Measurements from ENCODE around the gene LIN7A. TPM values are rescaled to one million over a fixed set of nuclear protein-coding genes. Genes with fewer than 3 reads are reported as not detected.

The LIN7A gene
- total and polyA plus RNA-seq, 8 donors, result 0.12 to 1.5 (median 0.64) TPM

DNA sequence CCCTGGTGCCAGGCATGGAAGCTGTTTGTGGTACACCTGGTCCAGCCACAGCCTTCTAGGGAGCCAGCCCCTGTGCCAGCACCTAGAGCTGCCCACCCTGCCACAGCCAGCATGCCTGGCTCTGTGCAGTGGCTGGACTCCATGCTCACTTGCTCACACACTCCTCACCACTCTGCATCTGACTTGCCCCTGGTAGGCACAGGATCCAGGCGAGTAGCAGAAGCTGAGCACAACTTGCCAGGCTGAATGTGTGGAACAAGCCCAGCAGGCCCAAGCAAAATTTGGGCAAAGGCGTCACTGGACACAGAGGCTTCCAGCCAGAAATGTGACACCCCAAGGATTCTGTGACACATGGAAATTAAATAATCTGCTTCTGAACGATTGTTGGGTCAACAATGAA, 114.3 kb downstream of the LIN7A start:
- Histone ChIP-seq H3K4me1 (no peaks in the 10 kb centered on the region), H3K27me3 (no peaks in the 10 kb centered on the region), H3K27ac (no peak overlapping the region), H3K36me3 (no peaks in the 10 kb centered on the region), H3K9me3 (no peaks in the 10 kb centered on the region), H3K4me3 (no peak overlapping the region)
- WGBS, 2 donors, result 43 to 49% methylated on average over 3 of the region's 3 CpGs
- TF ChIP-seq, protein P1, sequence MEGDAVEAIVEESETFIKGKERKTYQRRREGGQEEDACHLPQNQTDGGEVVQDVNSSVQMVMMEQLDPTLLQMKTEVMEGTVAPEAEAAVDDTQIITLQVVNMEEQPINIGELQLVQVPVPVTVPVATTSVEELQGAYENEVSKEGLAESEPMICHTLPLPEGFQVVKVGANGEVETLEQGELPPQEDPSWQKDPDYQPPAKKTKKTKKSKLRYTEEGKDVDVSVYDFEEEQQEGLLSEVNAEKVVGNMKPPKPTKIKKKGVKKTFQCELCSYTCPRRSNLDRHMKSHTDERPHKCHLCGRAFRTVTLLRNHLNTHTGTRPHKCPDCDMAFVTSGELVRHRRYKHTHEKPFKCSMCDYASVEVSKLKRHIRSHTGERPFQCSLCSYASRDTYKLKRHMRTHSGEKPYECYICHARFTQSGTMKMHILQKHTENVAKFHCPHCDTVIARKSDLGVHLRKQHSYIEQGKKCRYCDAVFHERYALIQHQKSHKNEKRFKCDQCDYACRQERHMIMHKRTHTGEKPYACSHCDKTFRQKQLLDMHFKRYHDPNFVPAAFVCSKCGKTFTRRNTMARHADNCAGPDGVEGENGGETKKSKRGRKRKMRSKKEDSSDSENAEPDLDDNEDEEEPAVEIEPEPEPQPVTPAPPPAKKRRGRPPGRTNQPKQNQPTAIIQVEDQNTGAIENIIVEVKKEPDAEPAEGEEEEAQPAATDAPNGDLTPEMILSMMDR (IDR thresholded peaks at IDR 0.05), result no peak
- FAIRE-seq, result no peak
- intact Hi-C loops (cut with DNase I), result no loop called here
- no peak for ATAC-seq
- DNase-seq, result peak in 2 of 6 donors; percentile 4 to 37

DNA sequence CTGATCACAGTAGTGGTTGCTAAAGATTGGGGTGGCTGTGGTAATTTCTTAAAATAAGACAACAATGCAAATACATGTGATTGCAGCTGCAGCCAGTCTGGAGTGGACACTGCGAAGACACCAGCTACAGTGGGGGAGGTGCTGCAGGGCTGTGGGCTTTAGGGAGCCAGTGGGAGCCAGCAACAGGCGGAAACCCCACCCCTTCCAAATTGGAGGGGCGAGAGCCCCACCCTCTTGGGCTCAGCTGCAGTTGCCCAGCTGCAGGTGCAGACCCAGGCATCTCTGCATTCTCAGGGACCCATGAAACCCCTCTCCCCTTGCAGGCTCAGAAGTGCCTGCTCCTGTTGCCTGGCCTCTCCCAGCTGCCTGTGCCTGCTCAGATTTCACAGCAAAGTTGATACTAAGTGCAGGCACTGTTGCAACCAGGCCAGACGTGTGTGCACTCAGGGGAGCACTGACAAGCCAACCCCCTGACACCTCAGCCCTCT, 116.2 kb downstream of the LIN7A start:
- 59 to 64% methylated on average over 4 of the region's 4 CpGs for WGBS, 2 donors
- H3K27ac ChIP-seq, result no peak overlapping the region
- DNase-seq (peak in 1 of 6 donors; percentile 7), FAIRE-seq (no peak), ATAC-seq (no peak)
- TF ChIP-seq, protein P1 (IDR thresholded peaks at IDR 0.05), result no peak
- intact Hi-C loops (cut with DNase I), result no loop called here
- no peak overlapping the region for H3K4me3 ChIP-seq
- H3K9me3 ChIP-seq, result no peaks in the 10 kb centered on the region
- no peaks in the 10 kb centered on the region for H3K4me1 ChIP-seq
- H3K27me3 ChIP-seq, result no peaks in the 10 kb centered on the region
- H3K36me3 ChIP-seq, result no peaks in the 10 kb centered on the region

DNA sequence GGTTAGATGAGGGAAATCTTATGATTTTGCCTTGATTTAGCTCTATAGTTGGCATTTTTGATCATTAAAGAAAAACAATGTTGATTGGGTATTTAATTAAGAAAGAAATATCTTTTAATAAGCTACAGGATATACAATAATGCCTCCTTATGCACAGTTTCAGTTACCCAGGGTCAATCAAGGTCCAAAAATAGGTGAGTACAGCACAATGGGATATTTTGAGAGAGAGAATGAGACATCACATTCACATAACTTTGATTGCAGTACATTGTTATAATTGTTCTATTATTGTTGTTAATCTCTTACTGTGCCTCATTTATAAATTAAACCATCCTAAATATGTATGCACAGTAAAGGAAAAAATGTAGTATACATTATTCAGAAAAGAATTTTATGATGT, 118.9 kb downstream of the LIN7A start:
- no peaks in the 10 kb centered on the region for H3K4me1 ChIP-seq
- H3K4me3 ChIP-seq, result no peak overlapping the region
- FAIRE-seq (no peak), DNase-seq (no peak), ATAC-seq (no peak)
- H3K27me3 ChIP-seq, result no peaks in the 10 kb centered on the region
- intact Hi-C loops (cut with DNase I), result no loop called here
- H3K36me3 ChIP-seq, result no peaks in the 10 kb centered on the region
- no peak overlapping the region for H3K27ac ChIP-seq
- TF ChIP-seq, protein P1 (IDR thresholded peaks at IDR 0.05), result no peak
- no peaks in the 10 kb centered on the region for H3K9me3 ChIP-seq

DNA sequence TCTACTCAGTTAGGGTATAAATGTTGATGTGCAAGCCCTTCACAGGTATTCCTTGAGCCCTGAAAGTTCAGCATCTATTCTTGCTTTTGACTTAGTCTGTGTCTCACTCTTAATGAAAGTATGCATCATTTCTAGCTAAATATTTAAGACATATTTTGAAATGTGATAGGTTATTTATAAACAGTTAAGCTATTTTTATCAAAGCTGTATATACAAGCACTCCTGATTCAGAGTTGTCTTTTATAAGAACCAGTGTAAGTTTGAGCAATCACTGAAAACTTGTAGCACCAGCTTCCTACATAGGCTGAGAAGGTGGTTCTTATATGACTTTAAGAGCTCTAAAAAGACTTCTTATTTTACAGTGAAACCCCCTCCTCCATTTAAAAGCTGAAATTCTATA, 122.4 kb downstream of the LIN7A start:
- Histone ChIP-seq H3K4me3 (no peak overlapping the region), H3K9me3 (no peaks in the 10 kb centered on the region), H3K27ac (no peak overlapping the region), H3K27me3 (no peaks in the 10 kb centered on the region), H3K36me3 (no peaks in the 10 kb centered on the region), H3K4me1 (no peaks in the 10 kb centered on the region)
- ATAC-seq (no peak), DNase-seq (no peak), FAIRE-seq (no peak)
- intact Hi-C loops (cut with DNase I), result no loop called here
- TF ChIP-seq, protein P1 (IDR thresholded peaks at IDR 0.05), result no peak

DNA sequence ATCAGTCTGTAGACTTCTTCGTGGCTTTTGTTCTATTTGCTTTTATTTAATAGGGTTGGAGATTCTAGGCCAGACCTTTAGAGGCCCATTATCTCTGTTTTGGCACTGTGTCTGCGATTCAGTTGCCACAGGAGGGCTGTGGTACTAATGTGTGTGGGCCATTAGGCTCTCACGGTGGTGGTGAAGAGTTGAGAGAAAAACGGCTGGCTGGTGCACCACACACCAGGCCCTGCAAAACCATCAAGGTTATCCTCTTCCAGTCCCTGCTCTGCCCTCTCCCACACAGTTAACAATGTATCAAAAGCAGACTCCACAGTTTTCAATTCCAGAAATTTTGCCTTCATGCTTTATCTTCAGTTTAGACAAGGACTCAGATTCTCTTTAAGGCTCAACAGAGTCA, 123.3 kb downstream of the LIN7A start:
- no peak for ATAC-seq
- no peak for FAIRE-seq

More for the DNA sequence above, 123.3 kb downstream of the LIN7A start:
- WGBS, 2 donors, result 60 to 71% methylated on average over 4 of the region's 4 CpGs
- intact Hi-C loops (cut with DNase I), result no loop called here
- H3K4me1 ChIP-seq, result no peaks in the 10 kb centered on the region
- H3K27me3 ChIP-seq, result no peaks in the 10 kb centered on the region
- no peaks in the 10 kb centered on the region for H3K36me3 ChIP-seq
- no peak overlapping the region for H3K4me3 ChIP-seq
- no peak overlapping the region for H3K27ac ChIP-seq
- H3K9me3 ChIP-seq, result no peaks in the 10 kb centered on the region
- TF ChIP-seq, protein P1 (IDR thresholded peaks at IDR 0.05), result no peak
- no peak for DNase-seq
